GM10248 (cell line): ENCODE data around the gene TXNL4B.

Experiments
- CTCF ChIA-PET: fragments of 300-600 bp; sonication (Branson Sonifier 250); formaldehyde crosslinking; extraction: SDS; loops from one replicate; lab custom pipeline; 2021; ENCODE audit warnings: antibody characterized with exemption; lab: Yijun Ruan, JAX
- POLR2A ChIA-PET: fragments of 350-650 bp; sonication (Branson Sonifier 250); formaldehyde crosslinking; extraction: SDS; loops from one replicate; lab custom pipeline; 2020; ENCODE audit warnings: antibody characterized with exemption; lab: Yijun Ruan, JAX
- DNase-seq: peaks from one replicate; pipeline ENCODE4 v3.0.0; 2012; ENCODE audit errors: extremely low spot score
- CTCF ChIP-seq: IDR thresholded peaks from 2 replicates; pipeline ENCODE4 v1.5.1; 2012; ENCODE audit warnings: mild to moderate bottlenecking, low read depth; ENCODE audit errors: extremely low read depth, missing control alignments, control extremely low read depth

TXNL4B gene

GRCh38 chr16:72093448-72094265, at the start of gene TXNL4B, which contains the start of gene DHX38:
TSS of gene TXNL4B (minus strand) at chr16:72093620. CDS start at chr16:72090749, 2,871 bp downstream.
TSS of gene DHX38 (plus strand) at chr16:72093847. CDS start at chr16:72096158, 2,311 bp downstream.
- TF ChIP-seq CTCF = no peak
- peak; percentile 97 for DNase-seq
- ChIA-PET CTCF (interaction anchor here (0.6 to 2.4 kb wide), 6 partner anchors 14 to 739 kb away, joined by 3 to 9 read pairs (median 4); no protein-coding TSS in a partner anchor), POLR2A (interaction anchor here (0.7 to 1.3 kb wide), 4 partner anchors 9 to 199 kb away, joined by 3 to 6 read pairs (median 4); no protein-coding TSS in a partner anchor)

- ChIA-PET POLR2A (no interaction called here), CTCF (interaction anchor here (1.1 to 1.4 kb wide), 3 partner anchors 11 to 18 kb away, joined by 3 to 5 read pairs (median 3); no protein-coding TSS in a partner anchor)
- no peak for DNase-seq
- TF ChIP-seq CTCF = no peak
Observed at GRCh38 chr16:72142476-72142875, 49.1 kb upstream of the TXNL4B start.

DNA sequence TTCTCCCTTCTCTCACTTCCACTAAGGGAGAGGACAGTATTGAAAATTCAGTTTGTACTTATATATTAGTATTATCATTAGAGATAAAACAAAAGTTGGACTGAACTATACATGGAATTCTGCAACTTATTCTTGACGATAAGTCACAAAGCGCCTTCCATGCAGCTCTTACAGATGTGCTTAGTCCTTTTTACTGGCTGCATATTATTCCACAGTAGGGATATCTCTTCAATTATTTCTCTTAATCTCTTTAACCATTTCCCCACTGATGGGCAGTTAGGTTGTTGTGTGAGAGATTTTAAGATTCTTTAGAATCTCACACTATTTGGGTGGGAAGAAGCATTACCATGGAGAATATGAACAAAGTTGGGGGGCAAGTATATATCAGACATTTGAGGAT, 46.5 kb upstream of the TXNL4B start:
- no peak for TF ChIP-seq CTCF
- DNase-seq = no peak
- POLR2A ChIA-PET = no interaction called here
- CTCF ChIA-PET = interaction anchor here (1.2 kb wide), 1 partner anchor 16 kb away, joined by 5 read pairs; no protein-coding TSS in a partner anchor

DNA sequence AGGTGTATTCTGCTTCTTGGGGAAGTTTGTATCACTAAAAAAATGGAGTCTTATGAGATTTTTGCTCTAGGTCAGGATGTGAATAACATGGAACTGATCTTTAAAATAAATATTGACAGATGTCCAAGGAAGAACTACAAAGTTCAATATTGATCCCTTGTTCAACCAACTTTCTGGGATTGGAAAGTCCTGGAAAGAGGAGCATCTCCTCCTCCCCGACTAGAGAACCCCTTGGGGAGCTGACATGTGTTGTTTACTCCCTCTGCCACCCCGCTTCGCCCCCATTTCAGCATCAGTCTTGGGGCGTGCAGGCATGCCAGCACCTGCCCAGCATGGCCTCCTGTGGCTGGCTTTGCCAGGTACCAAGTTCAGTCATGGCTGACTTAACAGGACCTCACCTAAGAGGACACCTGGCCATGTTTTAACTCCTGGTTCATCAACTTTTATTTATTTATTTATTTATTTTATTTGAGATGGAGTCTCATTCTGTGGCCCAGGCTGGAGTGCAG, 44.7 kb upstream of the TXNL4B start:
- no peak for DNase-seq
- CTCF ChIA-PET = interaction anchor here (1.3 kb wide), 1 partner anchor 10 kb away, joined by 3 read pairs; no protein-coding TSS in a partner anchor
- POLR2A ChIA-PET = no interaction called here
- TF ChIP-seq CTCF = no peak

- POLR2A ChIA-PET = no interaction called here
- TF ChIP-seq CTCF = no peak
- CTCF ChIA-PET = no interaction called here
- no peak for DNase-seq
Observed at GRCh38 chr16:72137380-72138063, 44.1 kb upstream of the TXNL4B start.

- ChIA-PET CTCF (interaction anchor here (0.9 kb wide), 1 partner anchor 10 kb away, joined by 5 read pairs; no protein-coding TSS in a partner anchor), POLR2A (no interaction called here)
- no peak for DNase-seq
- TF ChIP-seq CTCF = no peak
Observed at GRCh38 chr16:72134507-72134906, 41.1 kb upstream of the TXNL4B start.
